Measurements from ENCODE around the gene SOWAHA.
"Not testable (repeated sequence)": the region's sequence is repeated elsewhere in the genome, so short reads cannot be mapped to it uniquely, and the experiment has no call there.

Gene SOWAHA

DNA sequence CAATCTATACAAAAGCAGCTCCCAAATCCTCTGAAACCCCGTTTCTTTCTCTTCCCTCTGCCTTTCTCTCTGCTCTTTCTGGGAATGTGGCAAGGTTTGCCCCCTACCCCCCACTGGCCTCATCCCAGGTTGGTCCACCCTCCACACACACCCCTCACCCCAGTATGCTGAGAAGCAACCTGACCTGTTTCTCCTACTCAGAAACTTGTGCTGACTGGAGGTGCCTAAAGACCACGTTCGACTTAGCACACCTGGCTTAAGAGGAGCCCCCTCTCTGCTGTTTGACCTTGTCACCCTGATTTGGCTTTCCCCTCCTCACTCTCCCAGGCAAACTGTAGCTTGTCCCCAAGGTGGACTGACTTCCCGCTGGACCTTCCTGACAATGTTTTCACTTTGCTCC is 35.0 kb upstream of the SOWAHA start:
- DNase-seq: no peak

DNA sequence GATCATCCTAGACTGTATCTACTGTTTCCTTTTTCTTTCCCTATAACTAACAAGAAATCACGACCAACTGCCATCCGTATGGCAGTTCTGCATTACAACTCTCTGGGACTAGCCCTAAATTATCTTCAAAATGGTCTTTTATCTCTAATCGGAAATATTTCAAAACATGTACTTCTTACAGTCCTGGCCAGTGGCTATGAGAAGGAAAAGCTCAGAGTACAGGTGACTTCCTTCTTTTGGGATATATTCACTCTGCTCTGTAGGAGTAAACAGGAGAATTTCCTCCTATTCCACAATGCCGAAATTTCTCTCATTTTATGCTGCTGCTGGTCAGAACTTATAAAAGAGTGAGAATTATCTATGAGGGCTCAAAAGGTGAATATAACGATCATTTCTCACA is 34.2 kb upstream of the SOWAHA start:
- no peak for DNase-seq

DNA sequence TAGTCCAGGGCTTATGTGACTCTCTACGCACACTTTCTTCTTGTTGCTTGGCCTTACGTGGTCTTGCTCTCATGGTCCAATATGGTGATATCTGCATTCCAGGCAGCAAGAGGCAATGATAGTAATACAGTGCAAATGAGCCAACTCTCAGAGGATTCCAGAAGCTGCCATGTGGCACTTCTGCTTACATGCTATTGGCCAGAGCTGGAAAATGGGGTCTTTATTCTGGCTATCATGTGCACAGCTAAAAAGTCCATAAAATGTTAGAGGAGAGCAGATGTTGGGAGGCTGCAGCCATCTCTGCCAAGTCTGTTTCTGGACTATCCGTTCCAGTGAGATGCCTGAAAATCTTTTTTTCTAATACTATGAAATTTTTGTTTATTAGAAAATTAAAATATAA is 33.1 kb upstream of the SOWAHA start:
- DNase-seq: no peak

DNA sequence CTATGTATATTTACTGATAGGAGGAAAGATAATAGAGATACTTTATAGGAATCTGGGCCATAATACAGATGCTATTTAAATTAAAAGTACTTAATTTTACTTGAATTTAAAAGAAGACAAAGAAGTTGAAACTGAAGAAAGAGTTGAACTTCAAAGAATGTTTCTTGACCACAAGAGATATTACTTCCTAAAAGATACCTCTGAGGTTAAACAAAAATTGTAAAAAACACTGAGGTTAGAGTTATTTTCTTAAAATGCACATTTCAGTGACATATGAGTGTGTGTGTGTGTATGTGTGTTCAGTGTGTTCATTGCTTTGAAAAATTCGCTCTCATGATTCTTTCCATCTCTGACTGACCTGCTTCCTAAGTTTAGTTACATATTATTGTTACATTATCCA is 32.5 kb upstream of the SOWAHA start:
- DNase-seq: no peak

DNA sequence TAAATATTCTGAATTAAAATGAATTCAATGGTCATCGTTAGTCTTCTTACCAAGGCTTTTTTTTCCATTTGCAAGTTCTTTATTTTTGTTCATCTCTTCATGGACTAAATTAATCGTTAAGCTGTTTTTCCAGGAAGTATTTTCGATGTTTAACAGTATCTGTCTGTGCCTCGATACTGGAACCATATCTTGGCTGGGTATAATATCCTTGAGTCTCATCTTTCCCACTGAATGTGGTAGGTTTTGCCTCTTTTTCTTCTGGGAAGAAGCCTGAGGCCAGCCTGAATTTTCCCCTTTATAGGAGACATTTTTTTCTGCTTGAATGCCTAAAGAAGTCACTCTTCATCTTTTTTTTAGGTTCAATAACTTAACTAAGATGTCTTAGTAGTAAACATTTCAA is 32.1 kb upstream of the SOWAHA start:
- no peak for DNase-seq

DNA sequence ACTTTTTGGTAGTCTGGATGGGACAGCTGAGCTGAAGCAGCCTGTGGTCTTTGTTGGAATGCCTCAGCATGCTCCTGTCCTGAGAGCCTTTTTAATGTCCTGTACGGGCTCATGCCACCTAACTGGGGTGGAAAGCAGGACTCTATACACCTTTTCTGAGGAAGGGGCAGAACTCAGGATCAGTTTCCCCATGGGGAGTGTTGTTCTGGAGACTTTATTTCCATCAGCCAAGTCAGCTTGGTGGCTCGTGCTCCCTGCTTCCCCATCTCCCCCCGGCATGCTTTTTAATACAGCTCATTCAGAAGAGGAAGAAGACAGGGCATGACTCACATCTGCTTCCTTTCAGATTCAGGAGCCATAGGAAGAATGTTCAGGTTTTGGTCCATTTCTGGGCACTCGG is 31.0 kb upstream of the SOWAHA start:
- DNase-seq: peak; percentile 45 to 50

DNA sequence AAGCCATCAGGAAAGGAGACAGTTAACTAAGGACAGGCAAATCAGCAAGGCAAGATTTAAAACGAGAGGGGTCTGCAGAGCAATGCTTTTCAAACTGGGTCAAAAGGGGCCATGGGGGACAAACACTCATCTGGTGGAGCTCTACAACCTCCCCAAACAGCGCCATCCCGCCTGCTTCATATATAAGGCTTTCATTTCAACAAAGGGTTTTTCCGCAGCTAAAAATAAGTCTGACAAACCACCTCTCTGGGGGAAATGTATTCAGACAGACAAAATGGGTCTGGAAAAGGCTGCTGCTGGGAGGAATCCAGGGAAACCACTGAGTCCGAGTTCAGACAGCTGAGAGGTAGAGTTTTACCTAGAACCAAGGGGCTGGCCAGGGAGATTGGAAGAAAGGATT is 27.7 kb upstream of the SOWAHA start:
- no peak for DNase-seq

DNA sequence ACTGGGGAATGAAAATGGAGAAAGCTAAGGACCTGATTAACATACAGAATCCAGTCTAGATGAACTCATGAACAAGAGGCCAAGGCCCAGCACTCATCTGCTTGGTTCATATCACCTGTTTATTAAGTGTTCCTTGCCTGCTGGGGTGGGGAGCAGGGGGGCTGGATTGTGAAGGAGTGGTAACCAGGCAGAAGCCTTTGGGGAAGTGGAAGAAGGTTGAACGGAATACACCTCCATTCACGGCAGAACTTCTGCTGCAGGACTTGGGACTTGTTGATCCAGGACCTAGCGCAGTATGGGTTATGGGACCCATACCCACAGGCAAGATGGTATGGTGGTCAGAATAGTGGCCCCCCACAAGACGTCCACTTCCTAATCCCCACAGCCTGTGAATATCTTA is 27.2 kb upstream of the SOWAHA start:
- DNase-seq: no peak

DNA sequence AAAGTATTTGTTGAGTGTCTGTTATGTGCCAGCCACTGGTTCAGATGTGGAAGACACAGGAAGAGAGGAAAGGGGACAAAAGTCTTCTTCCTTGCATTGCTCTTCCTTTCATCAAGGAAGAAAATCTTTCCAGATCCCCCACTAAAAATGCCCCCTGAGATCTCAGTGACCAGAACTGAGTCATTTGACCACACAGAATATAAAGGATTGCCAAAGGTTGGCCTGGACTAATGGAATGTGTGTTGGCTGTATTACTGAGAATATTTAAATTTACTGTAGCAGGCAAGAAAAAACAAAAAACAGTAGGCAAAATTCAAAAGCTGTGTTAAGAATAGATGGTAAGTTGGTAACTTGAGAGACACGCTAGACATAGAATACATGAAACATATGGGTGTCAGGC is 26.0 kb upstream of the SOWAHA start:
- DNase-seq: no peak

DNA sequence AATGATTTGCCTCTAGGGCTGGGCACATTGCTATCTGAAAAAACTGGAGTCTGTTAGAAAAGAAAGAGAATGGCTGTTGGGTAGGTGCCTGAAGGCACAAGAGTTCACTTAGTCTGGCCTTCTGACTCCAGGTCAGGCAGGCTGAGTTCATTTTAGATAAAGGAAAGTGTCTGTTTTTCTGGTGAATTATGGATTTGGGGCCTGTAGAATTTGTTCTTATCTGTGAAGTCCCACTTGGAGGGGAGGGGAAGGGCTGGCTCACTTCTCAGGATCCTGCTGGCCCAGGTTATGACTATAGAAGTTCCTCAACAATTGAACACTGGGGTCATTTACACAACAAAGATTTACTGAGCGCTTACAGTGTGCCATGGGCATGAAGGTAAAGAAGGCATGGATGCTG is 24.6 kb upstream of the SOWAHA start:
- DNase-seq: no peak

DNA sequence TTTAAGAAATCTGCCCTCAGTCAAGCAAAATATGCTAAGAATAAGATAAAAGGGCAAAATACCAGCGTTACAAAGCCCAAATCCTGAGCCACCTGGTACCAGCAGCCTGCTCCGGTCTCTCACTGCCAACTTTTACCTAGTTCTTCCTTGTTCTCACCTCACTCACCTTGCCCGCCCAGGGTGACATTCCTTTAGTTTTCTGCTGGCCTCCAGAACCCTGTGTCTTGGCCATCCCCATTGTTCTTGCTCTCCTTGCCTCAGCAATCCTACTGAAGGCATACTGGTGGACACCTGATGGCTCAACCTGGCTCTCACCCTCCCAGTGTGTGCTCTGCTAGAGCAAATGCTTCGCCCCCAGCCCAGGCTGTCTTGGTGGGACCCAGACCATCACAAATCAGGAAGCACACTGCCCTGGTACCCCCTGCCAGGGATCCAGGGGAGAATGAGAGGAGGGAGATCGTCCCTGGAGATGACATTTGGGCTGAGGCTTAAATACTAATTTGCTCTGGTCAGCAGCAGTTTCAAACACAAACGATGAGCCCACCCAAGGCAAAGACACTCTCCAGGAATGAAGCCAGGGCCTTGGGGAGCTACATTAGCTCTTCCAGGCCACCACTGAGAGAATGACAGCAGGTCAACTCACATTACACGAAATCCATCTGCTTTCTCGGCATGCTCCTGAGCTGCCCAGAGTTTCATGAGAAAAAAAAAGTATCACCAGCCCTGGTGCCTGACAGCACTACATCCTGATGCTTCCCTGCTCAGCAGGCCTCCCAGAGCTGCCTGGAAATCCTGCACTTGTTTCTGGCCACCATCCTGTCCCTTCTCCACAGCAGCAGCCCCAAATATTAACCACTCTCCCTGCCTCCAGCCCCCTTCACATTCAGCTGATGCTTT is 23.9 kb upstream of the SOWAHA start:
- DNase-seq: no peak

DNA sequence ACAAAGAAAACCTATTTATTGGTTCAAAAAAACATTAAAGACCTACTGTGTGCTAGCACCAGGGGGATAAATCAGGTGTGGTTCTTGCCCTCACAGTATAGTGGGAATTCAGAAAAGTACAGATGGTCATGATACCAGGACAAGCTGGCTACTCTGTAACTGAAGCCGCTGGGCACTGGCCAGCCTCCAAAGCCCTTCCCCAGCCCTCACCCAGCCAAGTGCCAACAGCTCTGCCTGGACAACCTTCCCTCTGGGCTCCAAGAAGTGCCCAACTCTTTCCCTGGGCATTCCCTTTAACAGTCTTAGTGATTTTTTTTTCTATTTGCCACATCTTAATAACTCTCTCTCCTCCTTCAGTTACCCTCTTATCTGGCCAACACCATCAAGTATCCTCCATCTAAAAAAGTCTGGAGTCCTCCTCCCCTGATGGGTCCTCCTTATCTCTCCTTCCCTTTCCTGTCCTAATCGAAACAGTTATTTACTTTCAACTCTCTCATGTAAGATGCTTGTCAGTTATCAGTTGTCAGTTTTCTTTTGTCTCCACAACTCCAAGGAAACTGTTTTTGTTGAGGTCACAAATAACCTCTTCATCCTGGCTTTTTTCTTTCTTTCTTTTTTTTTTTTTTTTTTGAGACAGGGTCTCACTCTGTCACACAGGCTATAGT is 22.8 kb upstream of the SOWAHA start:
- DNase-seq: no peak

DNA sequence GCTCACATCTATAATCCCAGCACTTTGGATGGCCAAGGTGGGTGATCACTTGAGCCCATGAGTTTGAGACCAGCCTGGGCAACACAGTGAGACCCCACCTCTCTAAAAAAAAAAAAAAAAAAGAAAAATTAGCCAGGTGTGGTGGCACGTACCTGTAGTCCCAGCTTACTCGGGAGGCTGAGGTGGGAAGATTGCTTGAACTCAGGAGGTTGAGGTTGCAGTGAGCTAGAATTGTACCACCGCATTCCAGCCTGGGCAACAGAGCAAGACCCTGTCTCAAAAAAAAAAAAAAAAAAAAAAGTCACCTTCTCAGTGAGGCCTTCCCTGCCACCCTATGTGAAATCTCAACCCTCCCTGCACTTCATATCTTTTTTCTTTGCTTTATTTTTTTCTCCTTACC is 22.1 kb upstream of the SOWAHA start:
- DNase-seq: no peak

DNA sequence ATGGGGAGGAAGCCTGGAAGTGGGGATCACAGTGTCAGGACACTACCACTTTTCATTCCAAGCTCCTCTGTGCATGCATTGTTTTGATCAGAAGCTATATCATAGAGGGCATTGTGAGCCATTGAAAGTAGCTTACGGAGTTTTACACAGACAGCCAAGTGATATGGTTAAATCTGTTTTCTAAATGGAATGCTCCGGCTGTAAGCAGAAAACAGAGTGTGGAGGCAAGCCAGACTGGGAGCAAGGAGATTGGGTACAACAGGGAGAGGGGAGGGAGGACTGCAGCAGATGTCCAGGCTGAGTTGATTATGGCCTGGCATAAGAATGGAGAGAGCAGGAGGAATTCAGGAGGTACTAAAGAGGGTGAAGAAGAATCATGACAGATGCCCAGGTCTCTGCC is 15.5 kb upstream of the SOWAHA start:
- DNase-seq: no peak

DNA sequence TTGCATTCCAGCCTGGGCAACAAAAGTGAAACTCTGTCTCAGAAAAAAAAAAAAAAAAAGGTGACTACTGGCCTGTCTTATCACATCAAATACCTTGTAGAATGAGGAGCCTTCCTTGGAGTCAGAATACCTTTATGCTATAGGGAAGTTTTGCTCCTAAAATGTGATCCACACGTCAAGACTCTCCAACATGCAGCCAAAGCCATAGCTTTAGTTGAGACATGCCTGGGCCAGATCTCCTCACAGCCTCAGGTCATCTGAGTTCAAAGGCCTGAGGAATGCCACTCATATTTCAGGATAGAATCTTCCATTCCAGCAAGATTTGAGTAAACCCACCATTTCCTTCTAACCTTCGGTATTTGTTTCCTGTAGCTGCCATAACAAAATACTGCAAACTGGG is 13.7 kb upstream of the SOWAHA start:
- no peak for DNase-seq

DNA sequence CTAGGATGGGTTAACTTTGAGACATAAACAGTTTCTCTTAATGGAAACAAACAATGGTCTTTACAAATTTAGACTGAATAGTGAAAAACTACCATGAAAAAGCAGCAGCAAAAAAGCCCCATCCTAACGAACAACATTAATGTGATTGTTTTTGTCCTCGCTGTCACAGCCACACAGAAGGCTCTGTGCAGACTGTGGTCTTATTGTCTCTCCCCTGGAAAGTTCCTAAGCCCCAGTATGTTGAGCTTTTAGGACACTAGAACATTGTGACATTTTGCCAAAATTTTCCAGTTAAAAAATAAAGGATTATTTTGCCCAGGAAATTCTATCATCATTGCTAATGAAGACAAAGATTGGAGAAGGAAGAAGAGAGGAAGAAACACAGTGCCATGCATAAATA is 12.6 kb upstream of the SOWAHA start:
- DNase-seq: no peak

DNA sequence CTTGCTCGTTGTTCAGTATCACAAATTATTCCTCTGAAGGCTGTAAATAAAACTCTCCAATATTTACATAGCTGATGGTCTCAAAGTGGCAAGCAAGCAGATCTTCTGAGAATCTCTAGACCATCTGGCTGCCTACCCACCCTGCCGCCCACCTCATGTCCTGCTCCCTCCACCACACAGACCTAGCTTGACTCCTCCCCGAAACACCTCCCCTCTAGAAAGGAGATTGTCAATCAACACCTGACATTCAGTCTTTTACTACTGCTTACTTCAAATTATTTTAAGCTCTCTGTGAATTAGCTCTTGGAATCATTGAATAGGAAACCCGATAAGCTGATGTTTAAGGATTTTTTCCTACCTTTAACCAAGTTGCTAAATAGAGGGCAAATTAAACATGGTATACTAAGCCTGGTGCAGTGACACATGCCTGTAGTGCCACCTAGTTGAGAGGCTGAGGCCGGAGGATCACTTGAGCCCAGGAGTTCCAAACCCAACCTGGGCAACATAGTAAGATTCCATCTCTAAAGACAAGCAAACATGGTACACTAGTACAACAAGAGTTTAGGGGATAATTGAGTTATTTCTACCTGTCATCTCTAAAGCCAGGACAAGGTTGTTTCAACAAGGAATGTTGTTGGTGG is 10.9 kb upstream of the SOWAHA start:
- DNase-seq: no peak

DNA sequence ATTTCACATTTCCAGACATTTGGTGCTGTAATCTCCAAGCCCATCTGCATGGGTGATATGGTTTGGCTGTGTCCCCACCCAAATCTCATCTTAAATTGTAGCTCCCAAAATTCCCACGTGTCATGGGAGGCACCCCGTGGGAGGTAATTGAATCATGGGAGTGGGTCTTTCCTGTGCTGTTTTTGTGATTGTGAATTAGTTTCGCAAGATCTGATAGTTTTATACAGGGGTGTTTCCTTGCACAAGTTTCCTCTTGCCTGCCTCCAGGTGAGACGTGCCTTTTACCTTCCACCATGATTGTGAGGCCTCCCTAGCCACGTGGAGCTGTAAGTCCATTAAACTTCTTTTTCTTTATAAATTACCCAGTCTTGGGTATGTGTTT is 10.4 kb upstream of the SOWAHA start:
- DNase-seq: not testable (repeated sequence)

DNA sequence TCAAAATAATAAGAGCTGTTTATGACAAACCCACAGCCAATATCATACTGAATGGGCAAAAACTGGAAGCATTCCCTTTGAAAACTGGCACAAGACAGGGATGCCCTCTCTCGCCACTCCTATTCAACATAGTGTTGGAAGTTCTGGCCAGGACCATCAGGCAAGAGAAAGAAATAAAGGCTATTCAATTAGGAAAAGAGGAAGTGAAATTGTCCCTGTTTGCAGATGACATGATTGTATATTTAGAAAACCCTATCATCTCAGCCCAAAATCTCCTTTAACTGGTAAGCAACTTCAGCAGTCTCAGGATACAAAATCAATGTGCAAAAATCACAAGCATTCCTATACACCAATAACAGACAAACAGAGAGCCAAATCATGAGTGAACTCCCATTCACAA is 8.9 kb upstream of the SOWAHA start:
- not testable (repeated sequence) for DNase-seq

DNA sequence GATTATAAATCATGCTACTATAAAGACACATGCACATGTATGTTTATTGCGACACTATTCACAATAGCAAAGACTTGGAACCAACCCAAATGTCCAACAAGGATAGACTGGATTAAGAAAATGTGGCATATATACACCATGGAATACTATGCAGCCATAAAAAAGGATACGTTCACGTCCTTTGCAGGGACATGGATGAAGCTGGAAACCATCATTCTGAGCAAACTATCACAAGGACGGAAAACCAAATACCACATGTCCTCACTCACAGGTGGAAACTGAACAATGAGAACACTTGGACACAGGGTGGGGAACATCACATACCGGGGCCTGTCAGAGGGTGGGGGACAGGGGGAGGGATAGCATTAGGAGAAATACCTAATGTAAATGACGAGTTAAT is 7.2 kb upstream of the SOWAHA start:
- not testable (repeated sequence) for DNase-seq

DNA sequence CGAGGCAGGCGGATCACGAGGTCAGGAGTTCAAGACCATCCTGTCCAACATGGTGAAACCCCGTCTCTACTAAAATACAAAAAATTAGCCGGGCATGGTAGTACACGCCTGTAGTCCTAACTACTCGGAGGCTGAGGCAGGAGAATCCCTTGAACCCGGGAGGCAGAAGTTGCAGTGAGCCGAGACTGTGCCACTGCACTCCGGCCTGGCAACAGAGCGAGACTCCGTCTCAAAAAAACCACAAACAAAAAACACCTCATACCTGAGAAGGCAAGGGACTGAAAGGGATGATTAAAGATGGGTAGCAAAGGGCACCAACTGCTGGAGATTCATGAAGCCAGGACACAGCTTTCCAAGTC is 6.3 kb upstream of the SOWAHA start:
- DNase-seq: not testable (repeated sequence)

DNA sequence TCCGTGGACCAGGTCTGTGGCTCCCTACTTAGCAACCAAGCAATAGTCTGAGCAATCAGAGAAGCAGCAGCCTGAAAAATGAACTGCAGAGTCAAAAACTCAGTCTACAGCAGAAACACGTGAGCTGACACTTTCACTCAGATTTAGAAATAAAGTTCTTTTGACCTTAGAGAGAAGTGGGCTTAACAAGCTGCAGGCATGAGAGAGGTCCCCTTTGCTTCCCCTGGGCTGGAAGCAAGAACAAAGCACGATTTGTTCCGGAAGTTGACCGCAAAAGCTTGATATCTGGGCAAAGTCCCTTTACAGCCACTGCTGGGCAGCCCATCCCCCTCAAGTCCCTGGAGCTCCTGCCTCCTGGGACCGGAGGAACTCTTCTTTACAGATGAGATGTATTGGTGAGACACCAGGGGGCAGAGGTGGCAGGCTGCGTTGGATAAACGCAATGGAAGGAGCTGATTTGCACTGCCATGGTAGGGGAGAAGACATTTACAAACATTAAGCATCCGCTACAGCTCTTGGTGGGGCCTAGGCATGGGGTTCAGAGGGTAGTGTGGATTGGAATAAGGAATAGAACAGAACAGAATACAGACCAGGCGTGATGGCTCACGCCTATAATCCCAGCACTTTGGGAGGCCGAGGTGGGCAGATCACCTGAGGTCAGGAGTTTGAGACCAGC is 5.8 kb upstream of the SOWAHA start:
- DNase-seq: no peak

DNA sequence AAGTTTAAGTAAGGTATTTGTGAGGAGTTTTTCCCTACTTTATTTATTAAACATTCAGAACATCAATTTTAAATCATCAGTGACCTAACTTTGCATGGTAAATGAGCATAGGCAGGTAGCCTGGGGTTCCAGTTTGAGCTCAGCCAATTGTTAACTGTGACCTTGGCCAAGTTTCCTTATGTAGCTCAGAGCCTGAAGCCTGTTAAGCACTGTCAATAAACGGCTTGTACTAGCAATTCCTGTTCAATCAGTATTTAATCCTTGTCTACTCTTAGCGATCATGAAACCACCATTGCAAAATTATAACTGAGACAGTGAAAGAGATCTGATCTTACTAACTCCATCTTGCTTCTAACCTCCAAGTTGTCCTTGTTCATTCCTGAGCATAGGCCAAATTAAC is 4.7 kb upstream of the SOWAHA start:
- no peak for DNase-seq

DNA sequence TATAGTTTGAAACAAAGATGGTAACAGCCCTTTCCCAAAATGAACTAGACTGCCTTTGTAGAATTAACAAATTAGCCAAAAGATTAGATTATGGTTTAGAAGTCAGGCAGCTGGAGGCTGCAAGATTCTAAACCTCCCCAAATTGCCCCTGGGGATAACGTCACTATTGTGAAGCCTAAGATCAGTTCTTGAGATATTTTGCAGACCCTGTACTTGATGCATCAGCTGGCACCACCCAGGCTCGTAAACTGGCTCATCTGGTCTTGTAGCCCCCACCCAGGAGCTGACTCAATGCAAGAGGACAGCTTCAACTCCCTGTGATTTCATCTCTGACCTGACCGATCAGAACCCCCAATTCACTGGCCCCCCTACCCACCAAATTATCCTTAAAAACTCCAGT is 4.2 kb upstream of the SOWAHA start:
- DNase-seq: no peak

All from AML-193 (cell line).